ENCODE data around the gene RIN3. TPM values are rescaled to one million over a fixed set of nuclear protein-coding genes. Genes with fewer than 3 reads are reported as not detected.

Gene RIN3
- total RNA-seq, 1 experiment from 2014 or later: 1.5 TPM

DNA sequence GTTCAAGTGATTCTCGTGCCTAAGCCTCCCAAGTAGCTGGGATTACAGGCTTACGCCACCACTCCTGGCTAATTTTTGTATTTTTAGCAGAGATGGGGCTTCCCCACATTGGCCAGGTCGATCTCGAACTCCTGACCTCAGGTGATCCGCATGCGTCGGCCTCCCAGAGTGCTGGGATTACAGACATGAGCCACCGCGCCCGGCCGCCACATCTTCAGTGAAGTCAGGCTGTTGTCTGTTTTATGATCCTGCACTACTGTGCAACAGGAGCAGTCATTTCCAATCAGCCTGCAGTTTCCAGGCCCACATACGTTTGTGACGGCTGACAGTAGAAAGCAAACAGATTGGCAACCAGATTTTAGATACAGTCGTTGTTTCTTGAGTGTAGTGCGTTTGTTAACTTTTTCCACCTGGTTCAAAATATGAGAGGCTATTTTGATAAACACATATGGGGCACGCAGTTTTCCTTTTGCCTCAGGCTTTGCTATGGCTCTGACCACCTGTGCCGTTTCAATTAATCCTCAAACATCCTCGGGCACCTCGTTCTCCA, 160.1 kb downstream of the RIN3 start:
- Histone ChIP-seq H2BK15ac (ENCODE audit: low read depth, low read length) (no peak overlapping the region), H3K27ac (ENCODE audit: insufficient read length, low read depth, low read length) (no peak overlapping the region), H2BK5ac (ENCODE audit: insufficient read length, low read length) (no peak overlapping the region), H4K91ac (ENCODE audit: insufficient read length, low read depth, low read length) (no peak overlapping the region), H3K18ac (ENCODE audit: insufficient read length, low read depth, low read length) (no peak overlapping the region), H3K79me2 (ENCODE audit: insufficient read depth, low read length) (no peaks in the 10 kb centered on the region), H3K4me2 (ENCODE audit: insufficient read depth, insufficient read length, low read length) (no peak overlapping the region), H2AFZ (ENCODE audit: low read length) (no peak overlapping the region), H3K9ac (ENCODE audit: extremely low read depth, insufficient read length, low read length) (no peak overlapping the region), H2BK120ac (ENCODE audit: low read depth, low read length, poor library complexity, severe bottlenecking) (no peak overlapping the region), H3K4ac (ENCODE audit: low read depth, low read length) (no peak overlapping the region), H3K4me1 (ENCODE audit: insufficient read depth, low read length) (no peaks in the 10 kb centered on the region), H4K20me1 (ENCODE audit: control insufficient read depth, insufficient read depth, insufficient read length) (no peaks in the 10 kb centered on the region), H4K8ac (replicated peaks; ENCODE audit: insufficient read length, low read depth, low read length) (no peak overlapping the region), H2BK20ac (ENCODE audit: low read depth, low read length, poor library complexity, severe bottlenecking) (no peak overlapping the region), H3K14ac (ENCODE audit: insufficient read depth, low read length) (no peak overlapping the region), H3T11ph (ENCODE audit: low read length) (no peak overlapping the region), H3K9me3 (ENCODE audit: control insufficient read depth, low read depth, low read length) (no peaks in the 10 kb centered on the region), H3K23ac (ENCODE audit: insufficient read length, low read depth, low read length) (no peak overlapping the region), H4K5ac (ENCODE audit: insufficient read length, low read depth, low read length) (no peak overlapping the region), H2BK12ac (ENCODE audit: insufficient read length, low read depth, low read length) (no peak overlapping the region), H3K56ac (ENCODE audit: insufficient read length, low read depth, low read length) (no peak overlapping the region), H3K27me3 (ENCODE audit: insufficient read depth, low read length) (no peaks in the 10 kb centered on the region), H2AK5ac (ENCODE audit: insufficient read length, low read length) (no peak overlapping the region), H3K23me2 (ENCODE audit: insufficient read length, low read depth, low read length, poor library complexity, severe bottlenecking) (no peaks in the 10 kb centered on the region), H3K79me1 (ENCODE audit: insufficient read depth, low read depth, low read length, poor library complexity, severe bottlenecking) (no peaks in the 10 kb centered on the region)
- Mint-ChIP-seq H3K36me3 (ENCODE audit: insufficient read depth in 1 of 3, low read depth in 3 of 3) (no peaks in the 10 kb centered on the region), H3K4me1 (peaks cover 5 to 11% of the 10 kb centered on the region in 2 experiments), H3K4me3 (no peak overlapping the region), H3K27ac (no peak overlapping the region), H3K27me3 (ENCODE audit: low read depth) (no peaks in the 10 kb centered on the region; the same call in none of the 2 replicates), H3K9me3 (no peaks in the 10 kb centered on the region)
- WGBS (ENCODE audit: extremely low coverage, insufficient read length, low lambda C conversion rate): no CpG with 5 or more reads among the region's 19 CpGs
- DNase-seq: no peak
- TF ChIP-seq, protein P1, sequence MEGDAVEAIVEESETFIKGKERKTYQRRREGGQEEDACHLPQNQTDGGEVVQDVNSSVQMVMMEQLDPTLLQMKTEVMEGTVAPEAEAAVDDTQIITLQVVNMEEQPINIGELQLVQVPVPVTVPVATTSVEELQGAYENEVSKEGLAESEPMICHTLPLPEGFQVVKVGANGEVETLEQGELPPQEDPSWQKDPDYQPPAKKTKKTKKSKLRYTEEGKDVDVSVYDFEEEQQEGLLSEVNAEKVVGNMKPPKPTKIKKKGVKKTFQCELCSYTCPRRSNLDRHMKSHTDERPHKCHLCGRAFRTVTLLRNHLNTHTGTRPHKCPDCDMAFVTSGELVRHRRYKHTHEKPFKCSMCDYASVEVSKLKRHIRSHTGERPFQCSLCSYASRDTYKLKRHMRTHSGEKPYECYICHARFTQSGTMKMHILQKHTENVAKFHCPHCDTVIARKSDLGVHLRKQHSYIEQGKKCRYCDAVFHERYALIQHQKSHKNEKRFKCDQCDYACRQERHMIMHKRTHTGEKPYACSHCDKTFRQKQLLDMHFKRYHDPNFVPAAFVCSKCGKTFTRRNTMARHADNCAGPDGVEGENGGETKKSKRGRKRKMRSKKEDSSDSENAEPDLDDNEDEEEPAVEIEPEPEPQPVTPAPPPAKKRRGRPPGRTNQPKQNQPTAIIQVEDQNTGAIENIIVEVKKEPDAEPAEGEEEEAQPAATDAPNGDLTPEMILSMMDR (conservative IDR thresholded peaks at IDR 0.05): no peak
